H9 (cell line): ENCODE measurements around the gene KLHDC7B. TPM values are rescaled to one million over a fixed set of nuclear protein-coding genes. Genes with fewer than 3 reads are reported as not detected.

Source experiments
- DNase-seq: peaks from one replicate; pipeline ENCODE4 v3.0.0-alpha.2; 2017
- H2AFZ ChIP-seq: one replicate; pipeline ENCODE4 v1.6.1; 2013; ENCODE audit warnings: mild to moderate bottlenecking, low read length, control low read depth, moderate library complexity
- H2AK5ac ChIP-seq: 2 replicates; pipeline ENCODE4 v1.6.1; 2013; ENCODE audit warnings: low read length, control low read depth, mixed read lengths; ENCODE audit not compliant: insufficient read length
- H2BK120ac ChIP-seq: one replicate; pipeline ENCODE4 v1.6.1; 2013; ENCODE audit warnings: low read depth, mild to moderate bottlenecking, low read length, control low read depth, inconsistent platforms; ENCODE audit not compliant: poor library complexity, severe bottlenecking
- H2BK12ac ChIP-seq: 2 replicates; pipeline ENCODE4 v1.6.1; 2013; ENCODE audit warnings: low read length, control low read depth, mixed read lengths, low read depth; ENCODE audit not compliant: insufficient read length
- H2BK15ac ChIP-seq: 2 replicates; pipeline ENCODE4 v1.6.1; 2013; ENCODE audit warnings: low read depth, low read length, control low read depth
- H2BK20ac ChIP-seq: one replicate; pipeline ENCODE4 v1.6.1; 2013; ENCODE audit warnings: low read depth, mild to moderate bottlenecking, low read length, control low read depth, inconsistent platforms; ENCODE audit not compliant: poor library complexity, severe bottlenecking
- H2BK5ac ChIP-seq: 2 replicates; pipeline ENCODE4 v1.6.1; 2013; ENCODE audit warnings: low read length, control low read depth, mixed read lengths; ENCODE audit not compliant: insufficient read length
- H3K14ac ChIP-seq: 2 replicates; pipeline ENCODE4 v1.6.1; 2013; ENCODE audit warnings: low read length, control low read depth; ENCODE audit not compliant: insufficient read depth
- H3K18ac ChIP-seq: 2 replicates; pipeline ENCODE4 v1.6.1; 2013; ENCODE audit warnings: low read depth, mild to moderate bottlenecking, mixed read lengths, low read length, control low read depth; ENCODE audit not compliant: insufficient read length
- H3K23ac ChIP-seq: 2 replicates; pipeline ENCODE4 v1.6.1; 2013; ENCODE audit warnings: low read length, control low read depth, mixed read lengths, low read depth; ENCODE audit not compliant: insufficient read length
- H3K23me2 ChIP-seq: 2 replicates; pipeline ENCODE4 v1.6.1; 2013; ENCODE audit warnings: low read depth, mild to moderate bottlenecking, mixed read lengths, low read length, control low read depth; ENCODE audit not compliant: insufficient read length, poor library complexity, severe bottlenecking
- H3K27ac ChIP-seq: 2 replicates; pipeline ENCODE4 v1.5.1; 2013; ENCODE audit warnings: low read length, control low read depth, mixed read lengths, low read depth; ENCODE audit not compliant: insufficient read length
- H3K27me3 ChIP-seq: 2 replicates; pipeline ENCODE4 v1.6.1; 2013; ENCODE audit warnings: low read length, control low read depth, inconsistent platforms; ENCODE audit not compliant: insufficient read depth
- H3K4ac ChIP-seq: 2 replicates; pipeline ENCODE4 v1.6.1; 2013; ENCODE audit warnings: low read depth, mild to moderate bottlenecking, control low read depth, inconsistent platforms, low read length, moderate library complexity
- H3K4me1 ChIP-seq: 2 replicates; pipeline ENCODE4 v1.6.1; 2013; ENCODE audit warnings: low read length, control low read depth, inconsistent platforms; ENCODE audit not compliant: insufficient read depth
- H3K4me2 ChIP-seq: 2 replicates; pipeline ENCODE4 v1.6.1; 2013; ENCODE audit warnings: low read length, control low read depth, mixed read lengths; ENCODE audit not compliant: insufficient read length, insufficient read depth
- H3K56ac ChIP-seq: 2 replicates; pipeline ENCODE4 v1.6.1; 2013; ENCODE audit warnings: low read depth, mild to moderate bottlenecking, mixed read lengths, low read length, control low read depth; ENCODE audit not compliant: insufficient read length
- H3K79me1 ChIP-seq: 2 replicates; pipeline ENCODE4 v1.6.1; 2013; ENCODE audit warnings: low read depth, mild to moderate bottlenecking, moderate library complexity, low read length, control low read depth, inconsistent platforms; ENCODE audit not compliant: insufficient read depth, poor library complexity, severe bottlenecking
- H3K79me2 ChIP-seq: 2 replicates; pipeline ENCODE4 v1.6.1; 2013; ENCODE audit warnings: low read length, control low read depth, inconsistent platforms; ENCODE audit not compliant: insufficient read depth
- H3K9ac ChIP-seq: 2 replicates; pipeline ENCODE4 v1.6.1; 2013; ENCODE audit warnings: low read length, control low read depth, mixed read lengths; ENCODE audit not compliant: insufficient read length; ENCODE audit errors: extremely low read depth
- H3K9me3 ChIP-seq: one replicate; pipeline ENCODE4 v1.6.1; 2013; ENCODE audit warnings: low read depth, low read length, inconsistent platforms; ENCODE audit not compliant: control insufficient read depth
- H3T11ph ChIP-seq: one replicate; pipeline ENCODE4 v1.6.1; 2013; ENCODE audit warnings: mild to moderate bottlenecking, low read length, control low read depth, inconsistent platforms
- H4K20me1 ChIP-seq: one replicate; pipeline ENCODE4 v1.6.1; 2013; ENCODE audit not compliant: control insufficient read depth, insufficient read length, insufficient read depth
- H4K5ac ChIP-seq: 2 replicates; pipeline ENCODE4 v1.6.1; 2013; ENCODE audit warnings: low read depth, mild to moderate bottlenecking, mixed read lengths, low read length, control low read depth; ENCODE audit not compliant: insufficient read length
- H4K8ac ChIP-seq: replicated peaks from 2 replicates; pipeline ENCODE4 v1.6.1; 2013; ENCODE audit warnings: low read length, control low read depth, mixed read lengths, low read depth; ENCODE audit not compliant: insufficient read length
- H4K91ac ChIP-seq: 2 replicates; pipeline ENCODE4 v1.6.1; 2013; ENCODE audit warnings: low read depth, mild to moderate bottlenecking, moderate library complexity, mixed read lengths, low read length, control low read depth; ENCODE audit not compliant: insufficient read length
- H3K27ac Mint-ChIP-seq, 3 experiments: 2 replicates in 2 of 3; 3 replicates in 1 of 3; pipeline ENCODE4 v1.8.0; 2020 to 2021; ENCODE audit warnings: mixed read lengths in 3 of 3, mild to moderate bottlenecking in 1 of 3, moderate library complexity in 1 of 3
- H3K27me3 Mint-ChIP-seq: 2 replicates; pipeline ENCODE4 v1.8.0; 2021; ENCODE audit warnings: low read depth, mild to moderate bottlenecking, moderate library complexity, mixed read lengths
- H3K36me3 Mint-ChIP-seq, 3 experiments: 2 replicates in 2 of 3; 3 replicates in 1 of 3; pipeline ENCODE4 v1.8.0; 2020 to 2021; ENCODE audit warnings: low read depth in 3 of 3, mixed read lengths in 3 of 3; ENCODE audit not compliant: insufficient read depth in 1 of 3
- H3K4me1 Mint-ChIP-seq, 2 experiments: 2 replicates each; pipeline ENCODE4 v1.8.0; 2020; ENCODE audit warnings: mixed read lengths in 2 of 2
- H3K4me3 Mint-ChIP-seq, 2 experiments: 2 replicates in 1 of 2; 3 replicates in 1 of 2; pipeline ENCODE4 v1.8.0; 2020 to 2021; ENCODE audit warnings: mild to moderate bottlenecking in 2 of 2, mixed read lengths in 2 of 2, moderate library complexity in 1 of 2
- H3K9me3 Mint-ChIP-seq, 2 experiments: 2 replicates in 1 of 2; 3 replicates in 1 of 2; pipeline ENCODE4 v1.8.0; 2020; ENCODE audit warnings: mild to moderate bottlenecking in 2 of 2, mixed read lengths in 2 of 2, moderate library complexity in 1 of 2
- CTCF ChIP-seq: fragments of 200-600 bp; sonication (generic); conservative IDR thresholded peaks from 3 replicates; pipeline ENCODE4 v1.8.0; 2021; ENCODE audit warnings: antibody characterized with exemption, mild to moderate bottlenecking
- WGBS: extraction: QIAGEN DNeasy Blood & Tissue Kit; methylation state at CpG from one replicate; pipeline ENCODE4 v1.1.7; 2013; ENCODE audit warnings: missing lambda C conversion rate, low lambda C conversion rate, mixed read lengths; ENCODE audit not compliant: insufficient read length; ENCODE audit errors: extremely low coverage; 5-methylcytosine and 5-hydroxymethylcytosine counted together
- total RNA-seq: library from RNA; stranded (reverse); gene quantifications from 2 replicates; pipeline ENCODE4 v1.2.1, GENCODE V29; 2021

The KLHDC7B gene
- total RNA-seq, 1 experiment from 2014 or later = not detected

GRCh38 chr22:50537765-50538164 lies 7.9 kb upstream of the KLHDC7B start:
- H4K20me1 ChIP-seq = no peaks in the 10 kb centered on the region
- TF ChIP-seq CTCF = no peak
- H3K14ac ChIP-seq = no peak overlapping the region
- Mint-ChIP-seq H3K4me3 (no peak overlapping the region; a peak in 1 of 5 replicates), H3K9me3 (no peaks in the 10 kb centered on the region; a peak in 1 of 5 replicates), H3K36me3 (no peaks in the 10 kb centered on the region), H3K27me3 (peaks cover 64% of the 10 kb centered on the region), H3K27ac (no peak overlapping the region), H3K4me1 (peaks cover 6 to 9% of the 10 kb centered on the region in 2 experiments)
- no peaks in the 10 kb centered on the region; the same call in 1 of the 2 replicates for H3K27me3 ChIP-seq
- peaks cover 2% of the 10 kb centered on the region for H3K23me2 ChIP-seq
- H3T11ph ChIP-seq = no peak overlapping the region
- H4K91ac ChIP-seq = no peak overlapping the region
- 100% methylated on average over 2 of the region's 13 CpGs for WGBS
- no peak overlapping the region for H3K18ac ChIP-seq
- H2BK12ac ChIP-seq = no peak overlapping the region
- H2BK20ac ChIP-seq = no peak overlapping the region
- no peaks in the 10 kb centered on the region for H3K79me1 ChIP-seq
- no peak overlapping the region for H3K27ac ChIP-seq
- no peak overlapping the region for H3K4ac ChIP-seq
- H2AFZ ChIP-seq = no peak overlapping the region
- no peak overlapping the region for H3K4me2 ChIP-seq
- H3K9ac ChIP-seq = no peak overlapping the region
- H3K4me1 ChIP-seq = no peaks in the 10 kb centered on the region
- H2AK5ac ChIP-seq = no peak overlapping the region
- H4K5ac ChIP-seq = no peak overlapping the region
- no peak overlapping the region for H2BK120ac ChIP-seq
- H4K8ac ChIP-seq = no peak overlapping the region
- no peak overlapping the region for H2BK5ac ChIP-seq
- no peak for DNase-seq
- H3K56ac ChIP-seq = no peak overlapping the region
- H3K79me2 ChIP-seq = no peaks in the 10 kb centered on the region
- H3K23ac ChIP-seq = no peak overlapping the region
- H3K9me3 ChIP-seq = no peaks in the 10 kb centered on the region
- no peak overlapping the region for H2BK15ac ChIP-seq
